HepG2 (cell line): ENCODE data around the gene FOXK2. TPM values are rescaled to one million over a fixed set of nuclear protein-coding genes. Genes with fewer than 3 reads are reported as not detected.
A peak's percentile ranks its signal among the peaks of the same experiment; 100 is the strongest.

Source experiments
- AGO1 ChIP-seq: fragments of 200-400 bp; formaldehyde crosslinking; IDR thresholded peaks from 2 replicates; pipeline ENCODE4 v1.6.1; 2017; ENCODE audit warnings: mild to moderate bottlenecking, low read depth, low read length, moderate library complexity; ENCODE audit not compliant: poor library complexity, severe bottlenecking
- FIP1L1 ChIP-seq: fragments of 200-400 bp; formaldehyde crosslinking; IDR thresholded peaks from 2 replicates; pipeline ENCODE4 v1.6.1; 2018; ENCODE audit warnings: low read depth, mild to moderate bottlenecking, low read length, moderate library complexity, borderline replicate concordance; ENCODE audit not compliant: insufficient read depth
- GATA4 ChIP-seq: sonication (generic); IDR thresholded peaks from 2 replicates; pipeline ENCODE4 v1.6.1; 2016; ENCODE audit warnings: antibody characterized with exemption, low read depth, borderline replicate concordance
- GFI1 ChIP-seq: sonication (generic); formaldehyde crosslinking; IDR thresholded peaks from 2 replicates; pipeline ENCODE4 v1.5.0; 2020; ENCODE audit warnings: missing genetic modification reagents, mild to moderate bottlenecking, borderline replicate concordance
- HHEX ChIP-seq: IDR thresholded peaks from 2 replicates; pipeline ENCODE4 v1.6.1; 2016; ENCODE audit warnings: control low read depth
- HOXD1 ChIP-seq: sonication (generic); formaldehyde crosslinking; IDR thresholded peaks from 2 replicates; pipeline ENCODE4 v1.5.0; 2020; ENCODE audit warnings: missing genetic modification reagents
- ISX ChIP-seq: sonication (generic); formaldehyde crosslinking; conservative IDR thresholded peaks from 2 replicates; pipeline ENCODE4 v1.5.0; 2020; ENCODE audit warnings: missing genetic modification reagents
- KAT8 ChIP-seq: IDR thresholded peaks from 2 replicates; pipeline ENCODE4 v1.6.1; 2016; ENCODE audit warnings: missing genetic modification reagents, missing compliant biosample characterization
- SMAD3 ChIP-seq: sonication (generic); formaldehyde crosslinking; IDR thresholded peaks from 2 replicates; pipeline ENCODE4 v1.4.0; 2020; ENCODE audit warnings: missing genetic modification reagents
- SRSF4 ChIP-seq: fragments of 200-400 bp; formaldehyde crosslinking; IDR thresholded peaks from one replicate; pipeline ENCODE4 v1.6.1; 2018; ENCODE audit warnings: mild to moderate bottlenecking, low read depth, low read length, moderate library complexity; ENCODE audit not compliant: poor library complexity, severe bottlenecking
- ZFP36 ChIP-seq: fragments of 150-350 bp; IDR thresholded peaks from 2 replicates; pipeline ENCODE4 v1.6.1; 2018; ENCODE audit warnings: borderline replicate concordance, low read length, low read depth; ENCODE audit not compliant: partially characterized antibody
- ZNF484 ChIP-seq: sonication (generic); formaldehyde crosslinking; IDR thresholded peaks from 2 replicates; pipeline ENCODE4 v1.5.1; 2020; ENCODE audit warnings: mild to moderate bottlenecking, low read depth, missing genetic modification reagents, borderline replicate concordance
- ZNF546 ChIP-seq: sonication (generic); formaldehyde crosslinking; conservative IDR thresholded peaks from 2 replicates; pipeline ENCODE4 v1.8.1; 2023; ENCODE audit warnings: mild to moderate bottlenecking, missing genetic modification reagents
- polyA plus RNA-seq, 8 experiments: library from polyadenylated mRNA; depleted of rRNA in 3 of 8; stranded (reverse) in 7 of 8; unstranded in 1 of 8; fragments of >200 nt; fragmentation: Illumina TruSeq in 4 of 8; extraction: Trizol in 4 of 8; gene quantifications; 2 replicates each; pipeline versions ENCODE4 v1.2.1 to v1.2.3, GENCODE V29; 2011 to 2016; ENCODE audit warnings: low read depth in 4 of 8, missing spikeins in 1 of 8, mixed read lengths in 1 of 8; ENCODE audit not compliant: insufficient read depth in 1 of 8
- total RNA-seq, 5 experiments: library from RNA; depleted of rRNA; stranded (reverse); fragments of >200 nt; fragmentation: Illumina TruSeq; extraction: Trizol; gene quantifications; 2 replicates each; pipeline ENCODE4 v1.2.3, GENCODE V29; 2016; ENCODE audit warnings: low read depth in 1 of 5
- TF ChIP-seq, protein P1 (sequence below): sonication (generic); formaldehyde crosslinking; IDR thresholded peaks from 2 replicates; pipeline ENCODE4 v1.4.0; 2020; ENCODE audit warnings: missing genetic modification reagents
- TF ChIP-seq, protein P2 (sequence below): sonication (generic); formaldehyde crosslinking; IDR thresholded peaks from 2 replicates; pipeline ENCODE4 v1.4.0; 2020; ENCODE audit warnings: missing genetic modification reagents, low read depth, mild to moderate bottlenecking, borderline replicate concordance
- TF ChIP-seq, protein P3 (sequence below), 2 experiments: fragments of 450-650 bp in 1 of 2; sonication (generic) in 1 of 2; formaldehyde crosslinking in 1 of 2; IDR thresholded peaks; 2 replicates each; pipeline versions ENCODE4 v1.6.1 to v1.8.0; 2016 to 2022; ENCODE audit warnings: antibody characterized with exemption in 1 of 2, mild to moderate bottlenecking in 1 of 2, missing genetic modification reagents in 1 of 2
- TF ChIP-seq, protein P4 (sequence below): sonication (generic); formaldehyde crosslinking; IDR thresholded peaks from 2 replicates; pipeline ENCODE4 v1.8.1; 2023; ENCODE audit warnings: mild to moderate bottlenecking, missing genetic modification reagents, borderline replicate concordance

The FOXK2 gene
- total and polyA plus RNA-seq, 2 of the 13 experiments (the other 11 are each of a cell fraction or from before 2014, with no cell fraction given) = 67.1 to 67.2 TPM

DNA sequence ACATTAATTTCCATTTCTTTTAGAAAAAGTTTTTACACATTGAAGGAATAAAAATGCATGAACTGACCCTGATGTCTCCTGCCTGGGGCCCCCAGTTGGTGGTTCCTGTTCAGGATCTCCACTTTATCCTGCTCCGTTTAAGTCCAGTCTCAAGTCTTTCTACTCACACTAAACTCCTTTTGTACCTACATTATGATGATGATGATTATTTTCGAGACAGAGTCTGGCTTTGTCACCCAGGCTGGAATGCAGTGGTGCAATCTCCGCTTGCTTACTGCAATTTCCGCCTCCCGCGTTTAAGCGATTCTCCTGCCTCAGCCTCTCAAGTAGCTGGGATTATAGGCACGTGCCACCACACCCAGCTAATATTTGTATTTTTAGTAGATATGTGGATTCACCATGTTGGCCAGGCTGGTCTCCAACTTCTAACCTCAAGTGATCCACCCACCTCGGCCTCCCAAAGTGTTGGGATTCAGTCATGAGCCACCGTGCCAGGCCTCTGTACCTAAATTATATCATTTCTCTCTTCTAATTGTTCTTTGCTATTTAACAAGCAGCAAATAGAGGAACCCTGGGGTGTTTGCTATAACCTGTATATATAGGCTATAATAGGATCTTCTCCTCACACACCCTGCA lies 2.2 kb upstream of the FOXK2 start (continued):
- TF ChIP-seq AGO1 = no peak
- TF ChIP-seq ZNF546 (CRISPR knock-in tag) = 0 out of 2 replicates have a peak, but pooled peaks have one; percentile 39
- TF ChIP-seq GFI1 (CRISPR knock-in tag) = peak; percentile 71; the same call in 1 of the 2 replicates
- no peak for TF ChIP-seq ZNF484
- TF ChIP-seq, protein P1, sequence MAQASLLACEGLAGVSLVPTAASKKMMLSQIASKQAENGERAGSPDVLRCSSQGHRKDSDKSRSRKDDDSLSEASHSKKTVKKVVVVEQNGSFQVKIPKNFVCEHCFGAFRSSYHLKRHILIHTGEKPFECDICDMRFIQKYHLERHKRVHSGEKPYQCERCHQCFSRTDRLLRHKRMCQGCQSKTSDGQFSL (CRISPR knock-in tag) = no peak
- no peak for TF ChIP-seq SRSF4
- peak; percentile 89 for TF ChIP-seq SMAD3 (CRISPR knock-in tag)
- TF ChIP-seq FIP1L1 = no peak
- TF ChIP-seq HHEX (CRISPR knock-in tag) = 0 out of 2 replicates have a peak, but pooled peaks have one; percentile 15
- TF ChIP-seq, protein P2, sequence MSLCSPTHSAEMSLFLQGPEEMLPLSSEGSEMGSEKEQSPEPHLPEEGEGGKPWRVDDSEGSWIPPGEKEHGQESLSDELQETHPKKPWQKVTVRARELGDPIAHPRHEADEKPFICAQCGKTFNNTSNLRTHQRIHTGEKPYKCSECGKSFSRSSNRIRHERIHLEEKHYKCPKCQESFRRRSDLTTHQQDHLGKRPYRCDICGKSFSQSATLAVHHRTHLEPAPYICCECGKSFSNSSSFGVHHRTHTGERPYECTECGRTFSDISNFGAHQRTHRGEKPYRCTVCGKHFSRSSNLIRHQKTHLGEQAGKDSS = peak; percentile 31; the same call in 1 of the 2 replicates
- TF ChIP-seq, protein P3, sequence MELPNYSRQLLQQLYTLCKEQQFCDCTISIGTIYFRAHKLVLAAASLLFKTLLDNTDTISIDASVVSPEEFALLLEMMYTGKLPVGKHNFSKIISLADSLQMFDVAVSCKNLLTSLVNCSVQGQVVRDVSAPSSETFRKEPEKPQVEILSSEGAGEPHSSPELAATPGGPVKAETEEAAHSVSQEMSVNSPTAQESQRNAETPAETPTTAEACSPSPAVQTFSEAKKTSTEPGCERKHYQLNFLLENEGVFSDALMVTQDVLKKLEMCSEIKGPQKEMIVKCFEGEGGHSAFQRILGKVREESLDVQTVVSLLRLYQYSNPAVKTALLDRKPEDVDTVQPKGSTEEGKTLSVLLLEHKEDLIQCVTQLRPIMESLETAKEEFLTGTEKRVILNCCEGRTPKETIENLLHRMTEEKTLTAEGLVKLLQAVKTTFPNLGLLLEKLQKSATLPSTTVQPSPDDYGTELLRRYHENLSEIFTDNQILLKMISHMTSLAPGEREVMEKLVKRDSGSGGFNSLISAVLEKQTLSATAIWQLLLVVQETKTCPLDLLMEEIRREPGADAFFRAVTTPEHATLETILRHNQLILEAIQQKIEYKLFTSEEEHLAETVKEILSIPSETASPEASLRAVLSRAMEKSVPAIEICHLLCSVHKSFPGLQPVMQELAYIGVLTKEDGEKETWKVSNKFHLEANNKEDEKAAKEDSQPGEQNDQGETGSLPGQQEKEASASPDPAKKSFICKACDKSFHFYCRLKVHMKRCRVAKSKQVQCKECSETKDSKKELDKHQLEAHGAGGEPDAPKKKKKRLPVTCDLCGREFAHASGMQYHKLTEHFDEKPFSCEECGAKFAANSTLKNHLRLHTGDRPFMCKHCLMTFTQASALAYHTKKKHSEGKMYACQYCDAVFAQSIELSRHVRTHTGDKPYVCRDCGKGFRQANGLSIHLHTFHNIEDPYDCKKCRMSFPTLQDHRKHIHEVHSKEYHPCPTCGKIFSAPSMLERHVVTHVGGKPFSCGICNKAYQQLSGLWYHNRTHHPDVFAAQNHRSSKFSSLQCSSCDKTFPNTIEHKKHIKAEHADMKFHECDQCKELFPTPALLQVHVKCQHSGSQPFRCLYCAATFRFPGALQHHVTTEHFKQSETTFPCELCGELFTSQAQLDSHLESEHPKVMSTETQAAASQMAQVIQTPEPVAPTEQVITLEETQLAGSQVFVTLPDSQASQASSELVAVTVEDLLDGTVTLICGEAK (IDR thresholded peaks at IDR 0.05) = no peak
- TF ChIP-seq, protein P3 (CRISPR knock-in tag; IDR thresholded peaks at IDR 0.05) = no peak
- peak; percentile 45; the same call in 1 of the 2 replicates for TF ChIP-seq HOXD1 (CRISPR knock-in tag)
- no peak for TF ChIP-seq ISX
- TF ChIP-seq GATA4 = no peak
- TF ChIP-seq KAT8 (CRISPR knock-in tag) = peak; percentile 88
- no peak for TF ChIP-seq ZFP36
- TF ChIP-seq, protein P4, sequence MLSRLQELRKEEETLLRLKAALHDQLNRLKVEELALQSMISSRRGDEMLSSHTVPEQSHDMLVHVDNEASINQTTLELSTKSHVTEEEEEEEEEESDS = no peak
